ENCODE data around the gene UGT2B7. TPM values are rescaled to one million over a fixed set of nuclear protein-coding genes. Genes with fewer than 3 reads are reported as not detected.
A peak's percentile ranks its signal among the peaks of the same experiment; 100 is the strongest.

Gene UGT2B7
- polyA plus RNA-seq, 4 donors: 20.7 to 106 (median 33.9) TPM

DNA sequence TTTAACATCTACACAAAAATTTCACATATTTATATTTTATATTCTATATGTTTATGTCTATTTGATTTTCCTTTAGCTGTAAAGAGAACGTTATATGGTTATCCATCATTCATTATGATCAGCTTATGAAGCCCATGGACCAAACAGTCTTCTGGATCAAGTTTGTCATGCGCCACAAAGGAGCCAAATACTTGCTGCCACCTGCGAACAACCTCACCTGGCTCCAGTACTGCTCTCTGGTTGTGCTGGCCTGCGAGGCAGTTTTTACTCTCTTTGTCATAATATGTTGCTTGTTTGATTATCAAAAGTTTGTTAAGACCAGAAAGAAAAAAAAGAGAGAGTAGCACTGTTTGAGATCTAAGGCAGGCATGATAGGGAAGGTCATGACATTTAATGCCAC lies 38.2 kb downstream of the UGT2B7 start:
- H3K27me3 ChIP-seq (ENCODE audit: control insufficient read depth in 3 of 3, insufficient read depth in 3 of 3, low read length in 3 of 3): no peaks in the 10 kb centered on the region
- FAIRE-seq (peak; percentile 93), DNase-seq (no peak)
- H3K9me3 ChIP-seq (ENCODE audit: control insufficient read depth in 2 of 2, insufficient read depth in 1 of 2, low read depth in 1 of 2, low read length in 1 of 2): no peaks in the 10 kb centered on the region
- H3K36me3 ChIP-seq (ENCODE audit: control insufficient read depth in 3 of 3, insufficient read depth in 2 of 3, low read depth in 1 of 3, low read length in 3 of 3): no peaks in the 10 kb centered on the region
- 81 to 87% (median 85%) methylated on average over 4 of the region's 4 CpGs for WGBS, 3 donors
- no peaks in the 10 kb centered on the region for H3K4me1 ChIP-seq (ENCODE audit: control insufficient read depth in 3 of 3, insufficient read depth in 2 of 3, low read depth in 1 of 3, low read length in 2 of 3)
- H3K27ac ChIP-seq (ENCODE audit: low read depth in 1 of 3, low read length in 2 of 3): no peak overlapping the region
- H3K4me3 ChIP-seq (ENCODE audit: low read depth in 1 of 3, low read length in 3 of 3): no peak overlapping the region

DNA sequence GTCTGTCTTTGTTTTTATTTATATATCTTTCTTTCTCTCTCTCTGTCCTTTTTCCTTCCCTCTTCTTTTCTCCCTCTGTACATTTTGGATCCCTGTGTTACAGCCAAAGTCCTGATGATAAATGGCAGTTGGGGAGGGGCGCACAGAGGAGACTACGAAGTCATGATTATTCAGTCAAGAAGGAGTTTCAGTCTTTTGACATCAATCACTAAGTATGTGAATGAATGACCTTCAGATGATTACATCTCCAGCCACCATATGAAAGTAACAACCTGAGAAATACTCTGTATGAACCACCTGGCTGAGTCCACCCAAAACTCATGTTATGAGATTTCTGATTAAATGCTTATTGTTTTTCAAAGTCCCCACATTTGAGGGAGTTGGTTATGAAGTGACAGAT lies 45.0 kb downstream of the UGT2B7 start:
- no peaks in the 10 kb centered on the region for H3K9me3 ChIP-seq (ENCODE audit: control insufficient read depth in 2 of 2, insufficient read depth in 1 of 2, low read depth in 1 of 2, low read length in 1 of 2)
- no peak overlapping the region for H3K27ac ChIP-seq (ENCODE audit: low read depth in 1 of 3, low read length in 2 of 3)
- no peak for FAIRE-seq
- no peaks in the 10 kb centered on the region for H3K27me3 ChIP-seq (ENCODE audit: control insufficient read depth in 3 of 3, insufficient read depth in 3 of 3, low read length in 3 of 3)
- no peaks in the 10 kb centered on the region for H3K36me3 ChIP-seq (ENCODE audit: control insufficient read depth in 3 of 3, insufficient read depth in 2 of 3, low read depth in 1 of 3, low read length in 3 of 3)
- H3K4me1 ChIP-seq (ENCODE audit: control insufficient read depth in 3 of 3, insufficient read depth in 2 of 3, low read depth in 1 of 3, low read length in 2 of 3): no peaks in the 10 kb centered on the region
- H3K4me3 ChIP-seq (ENCODE audit: low read depth in 1 of 3, low read length in 3 of 3): no peak overlapping the region
- no peak for DNase-seq
- WGBS, 3 donors: 55 to 84% (median 60%) methylated on average over 2 of the region's 2 CpGs

DNA sequence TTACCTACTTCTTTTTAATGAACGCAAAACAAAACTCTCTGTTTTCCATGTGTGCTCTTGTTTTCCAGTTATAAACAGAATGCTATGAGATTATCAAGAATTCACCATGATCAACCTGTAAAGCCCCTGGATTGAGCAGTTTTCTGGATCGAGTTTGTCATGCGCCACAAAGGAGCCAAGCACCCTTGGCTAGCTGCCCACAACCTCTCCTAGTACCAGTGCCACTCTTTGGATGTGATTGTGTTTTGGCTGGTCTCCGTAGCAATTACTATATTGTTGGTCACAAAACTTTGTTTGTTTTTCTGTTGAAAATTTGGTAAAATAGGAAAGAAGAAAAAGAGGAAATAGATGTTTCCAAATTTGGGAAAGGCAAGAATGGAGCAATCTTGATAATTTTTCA lies 51.1 kb downstream of the UGT2B7 start:
- no peak for FAIRE-seq
- WGBS, 3 donors: 81 to 90% (median 88%) methylated on average over 4 of the region's 4 CpGs
- H3K9me3 ChIP-seq (ENCODE audit: control insufficient read depth in 2 of 2, insufficient read depth in 1 of 2, low read depth in 1 of 2, low read length in 1 of 2): no peaks in the 10 kb centered on the region
- H3K36me3 ChIP-seq (ENCODE audit: control insufficient read depth in 3 of 3, insufficient read depth in 2 of 3, low read depth in 1 of 3, low read length in 3 of 3): no peaks in the 10 kb centered on the region
- no peaks in the 10 kb centered on the region for H3K4me1 ChIP-seq (ENCODE audit: control insufficient read depth in 3 of 3, insufficient read depth in 2 of 3, low read depth in 1 of 3, low read length in 2 of 3)
- no peak overlapping the region for H3K27ac ChIP-seq (ENCODE audit: low read depth in 1 of 3, low read length in 2 of 3)
- H3K4me3 ChIP-seq (ENCODE audit: low read depth in 1 of 3, low read length in 3 of 3): no peak overlapping the region
- no peaks in the 10 kb centered on the region for H3K27me3 ChIP-seq (ENCODE audit: control insufficient read depth in 3 of 3, insufficient read depth in 3 of 3, low read length in 3 of 3)
- DNase-seq: no peak

DNA sequence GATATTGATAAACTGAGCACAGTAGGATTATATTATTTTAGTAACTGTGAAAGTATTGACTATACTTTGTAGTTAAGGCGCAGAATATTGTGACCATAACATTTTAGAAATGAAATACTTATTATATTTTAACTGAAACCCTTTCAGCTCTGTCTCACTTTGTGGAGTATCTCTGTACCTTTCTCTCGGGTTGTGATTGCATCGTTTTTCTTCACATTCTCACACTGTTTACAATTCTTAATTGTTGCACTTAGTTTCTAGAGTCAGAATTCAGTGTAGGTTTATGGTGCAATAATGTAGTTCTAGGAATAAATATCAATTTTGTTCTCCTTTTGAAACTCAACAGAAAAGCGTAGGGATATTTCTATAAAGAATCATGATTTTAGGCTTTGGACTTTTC lies 57.7 kb downstream of the UGT2B7 start:
- Histone ChIP-seq H3K36me3 (ENCODE audit: control insufficient read depth in 3 of 3, insufficient read depth in 2 of 3, low read depth in 1 of 3, low read length in 3 of 3) (no peaks in the 10 kb centered on the region), H3K27me3 (ENCODE audit: control insufficient read depth in 3 of 3, insufficient read depth in 3 of 3, low read length in 3 of 3) (no peaks in the 10 kb centered on the region), H3K4me3 (ENCODE audit: low read depth in 1 of 3, low read length in 3 of 3) (no peak overlapping the region), H3K4me1 (ENCODE audit: control insufficient read depth in 3 of 3, insufficient read depth in 2 of 3, low read depth in 1 of 3, low read length in 2 of 3) (no peaks in the 10 kb centered on the region), H3K9me3 (ENCODE audit: control insufficient read depth in 2 of 2, insufficient read depth in 1 of 2, low read depth in 1 of 2, low read length in 1 of 2) (no peaks in the 10 kb centered on the region), H3K27ac (ENCODE audit: low read depth in 1 of 3, low read length in 2 of 3) (no peak overlapping the region)
- no peak for FAIRE-seq
- no peak for DNase-seq
- 84 to 94% (median 88%) methylated on average over 4 of the region's 4 CpGs for WGBS, 3 donors

DNA sequence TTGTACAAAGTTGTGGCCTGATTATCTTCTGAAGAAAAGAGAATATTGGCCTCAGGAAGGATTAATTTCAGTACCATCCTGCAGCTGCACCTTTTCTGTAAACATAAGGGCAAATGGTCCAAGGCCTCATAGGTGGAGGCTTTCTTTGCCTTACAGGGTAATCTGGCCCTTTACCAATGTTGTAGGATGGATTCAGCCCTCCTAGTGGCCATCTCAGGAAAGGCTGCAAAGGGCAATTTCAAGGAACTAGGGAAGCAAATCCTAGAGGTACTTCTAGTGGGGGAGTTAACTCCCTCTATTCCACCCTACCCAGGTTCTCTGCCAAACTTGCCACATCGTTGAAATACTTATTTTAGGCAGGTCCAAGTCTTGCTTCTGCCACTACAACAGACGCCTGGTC lies 60.6 kb downstream of the UGT2B7 start:
- 84 to 90% (median 89%) methylated on average over 2 of the region's 2 CpGs for WGBS, 3 donors
- H3K4me3 ChIP-seq (ENCODE audit: low read depth in 1 of 3, low read length in 3 of 3): no peak overlapping the region
- H3K4me1 ChIP-seq (ENCODE audit: control insufficient read depth in 3 of 3, insufficient read depth in 2 of 3, low read depth in 1 of 3, low read length in 2 of 3): no peaks in the 10 kb centered on the region
- no peaks in the 10 kb centered on the region for H3K9me3 ChIP-seq (ENCODE audit: control insufficient read depth in 2 of 2, insufficient read depth in 1 of 2, low read depth in 1 of 2, low read length in 1 of 2)
- H3K36me3 ChIP-seq (ENCODE audit: control insufficient read depth in 3 of 3, insufficient read depth in 2 of 3, low read depth in 1 of 3, low read length in 3 of 3): no peaks in the 10 kb centered on the region
- H3K27ac ChIP-seq (ENCODE audit: low read depth in 1 of 3, low read length in 2 of 3): no peak overlapping the region
- no peak for DNase-seq
- no peak for FAIRE-seq
- H3K27me3 ChIP-seq (ENCODE audit: control insufficient read depth in 3 of 3, insufficient read depth in 3 of 3, low read length in 3 of 3): no peaks in the 10 kb centered on the region

Other genes starting within 250 kb of the UGT2B7 start
- gene UGT2A3, start 144.7 kb upstream of the UGT2B7 start, polyA plus RNA-seq: 100 to 1,000 TPM in 2 of 4 donors, 10 to 100 TPM in 2; 41.2 to 269 (median 96.2) TPM
- gene UGT2B11, start 118.3 kb downstream of the UGT2B7 start, polyA plus RNA-seq: 1 to 10 TPM in 1 of 4 donors, under 1 TPM in 1, not detected in 2; 0.09 to 1.1 TPM
- gene UGT2B28, start 184.0 kb downstream of the UGT2B7 start, polyA plus RNA-seq: under 1 TPM in 1 of 4 donors, not detected in 3; 0.03 TPM